Esophagus muscularis mucosa (tissue), 4 donors: ENCODE data around the gene DNAH7.

Experiments used
- EP300 ChIP-seq: sonication (generic); formaldehyde crosslinking; IDR thresholded peaks from one replicate; pipeline ENCODE4 v1.6.1; 2017; ENCODE audit warnings: antibody characterized with exemption
- POLR2A ChIP-seq: fragments of 450-650 bp; IDR thresholded peaks from one replicate; pipeline ENCODE4 v1.6.1; 2017; ENCODE audit warnings: antibody characterized with exemption, moderate library complexity, mild to moderate bottlenecking, low read depth
- POLR2AphosphoS5 ChIP-seq, 2 donors: sonication (generic); formaldehyde crosslinking; IDR thresholded peaks; one replicate each; pipeline ENCODE4 v1.6.1; 2017; ENCODE audit warnings: antibody characterized with exemption in 2 of 2
- TF ChIP-seq, protein P1 (sequence below), 3 experiments: fragments of 200-600 bp in 2 of 3; fragments of 450-650 bp in 1 of 3; sonication (generic) in 2 of 3; IDR thresholded peaks; one replicate each; pipeline ENCODE4 v1.5.1; 2017 to 2019; ENCODE audit warnings: antibody characterized with exemption in 3 of 3, mild to moderate bottlenecking in 2 of 3, moderate library complexity in 1 of 3

DNA sequence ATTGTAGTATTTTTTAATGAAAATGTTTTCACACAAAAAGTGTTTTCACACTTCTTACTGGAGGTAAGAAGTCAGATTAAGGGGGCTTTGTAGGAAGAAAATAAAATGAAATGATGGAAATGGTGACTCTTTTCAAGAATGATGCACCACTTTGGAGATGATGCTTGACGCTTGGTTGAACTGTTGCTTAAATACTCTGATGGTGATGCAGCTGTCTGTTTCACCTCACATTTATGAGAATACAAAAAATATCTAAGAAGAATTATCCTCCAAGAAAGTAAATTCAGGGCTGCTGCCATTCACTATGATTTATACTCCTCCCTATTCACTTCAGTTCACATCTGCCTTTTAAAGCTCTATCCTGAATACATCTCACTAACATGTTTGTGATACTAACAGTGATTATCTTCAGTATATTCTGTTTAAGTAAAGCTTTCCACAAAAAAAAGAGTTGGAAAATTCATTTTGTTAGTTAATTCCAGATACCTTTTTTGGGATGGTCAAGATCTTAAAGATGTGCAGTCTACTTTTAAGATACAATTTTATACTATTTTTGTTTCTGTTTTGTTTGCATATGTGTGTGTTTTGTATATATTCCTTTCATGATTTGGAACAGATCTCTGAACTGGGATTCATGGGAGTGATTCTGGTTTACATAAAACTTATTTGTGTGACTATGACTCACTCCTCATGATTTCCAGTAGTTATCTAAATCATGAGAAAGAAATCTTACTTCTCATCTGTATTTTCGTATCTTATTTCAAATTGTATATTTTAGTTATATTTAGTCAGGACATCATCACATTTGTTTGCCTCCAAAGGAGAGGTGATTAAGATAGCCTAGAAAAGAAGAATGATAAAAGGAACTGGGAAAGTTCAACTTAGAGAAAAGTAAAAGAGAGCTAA, 358.5 kb downstream of the DNAH7 start:
- TF ChIP-seq EP300 (no peak), POLR2AphosphoS5 (IDR thresholded peaks at IDR 0.05) (no peak), POLR2A (no peak)
- TF ChIP-seq, protein P1, sequence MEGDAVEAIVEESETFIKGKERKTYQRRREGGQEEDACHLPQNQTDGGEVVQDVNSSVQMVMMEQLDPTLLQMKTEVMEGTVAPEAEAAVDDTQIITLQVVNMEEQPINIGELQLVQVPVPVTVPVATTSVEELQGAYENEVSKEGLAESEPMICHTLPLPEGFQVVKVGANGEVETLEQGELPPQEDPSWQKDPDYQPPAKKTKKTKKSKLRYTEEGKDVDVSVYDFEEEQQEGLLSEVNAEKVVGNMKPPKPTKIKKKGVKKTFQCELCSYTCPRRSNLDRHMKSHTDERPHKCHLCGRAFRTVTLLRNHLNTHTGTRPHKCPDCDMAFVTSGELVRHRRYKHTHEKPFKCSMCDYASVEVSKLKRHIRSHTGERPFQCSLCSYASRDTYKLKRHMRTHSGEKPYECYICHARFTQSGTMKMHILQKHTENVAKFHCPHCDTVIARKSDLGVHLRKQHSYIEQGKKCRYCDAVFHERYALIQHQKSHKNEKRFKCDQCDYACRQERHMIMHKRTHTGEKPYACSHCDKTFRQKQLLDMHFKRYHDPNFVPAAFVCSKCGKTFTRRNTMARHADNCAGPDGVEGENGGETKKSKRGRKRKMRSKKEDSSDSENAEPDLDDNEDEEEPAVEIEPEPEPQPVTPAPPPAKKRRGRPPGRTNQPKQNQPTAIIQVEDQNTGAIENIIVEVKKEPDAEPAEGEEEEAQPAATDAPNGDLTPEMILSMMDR (IDR thresholded peaks at IDR 0.05): no peak
